Suprapubic skin (tissue), 4 donors: ENCODE results near the gene MRAS. TPM values are rescaled to one million over a fixed set of nuclear protein-coding genes. Genes with fewer than 3 reads are reported as not detected.
A peak's percentile ranks its signal among the peaks of the same experiment; 100 is the strongest.

Source experiments
- DNase-seq, 2 donors: peaks; one replicate each; pipeline ENCODE4 v3.0.0-alpha.2; 2019; ENCODE audit warnings: low spot score in 2 of 2
- H3K27ac ChIP-seq: fragments of 200-600 bp; sonication (generic); one replicate; pipeline ENCODE4 v1.5.1; 2019
- H3K27me3 ChIP-seq: fragments of 200-600 bp; sonication (generic); one replicate; pipeline ENCODE4 v1.5.1; 2019
- H3K36me3 ChIP-seq: fragments of 200-600 bp; sonication (generic); one replicate; pipeline ENCODE4 v1.5.1; 2019
- H3K4me1 ChIP-seq: fragments of 200-600 bp; sonication (generic); one replicate; pipeline ENCODE4 v1.5.1; 2019
- H3K4me3 ChIP-seq: fragments of 200-600 bp; sonication (generic); one replicate; pipeline ENCODE4 v1.5.1; 2019; ENCODE audit warnings: mild to moderate bottlenecking
- H3K9me3 ChIP-seq: fragments of 200-600 bp; sonication (generic); one replicate; pipeline ENCODE4 v1.5.1; 2019
- CTCF ChIP-seq, 2 donors: fragments of 200-600 bp in 1 of 2; fragments of 450-650 bp in 1 of 2; sonication (generic) in 1 of 2; IDR thresholded peaks; one replicate each; pipeline ENCODE4 v1.5.1; 2016 to 2019; ENCODE audit warnings: antibody characterized with exemption in 2 of 2, mild to moderate bottlenecking in 1 of 2, moderate library complexity in 1 of 2
- EP300 ChIP-seq: sonication (generic); formaldehyde crosslinking; IDR thresholded peaks from one replicate; pipeline ENCODE4 v1.6.1; 2017; ENCODE audit warnings: antibody characterized with exemption
- POLR2A ChIP-seq, 2 donors: fragments of 450-650 bp; IDR thresholded peaks; one replicate each; pipeline ENCODE4 v1.6.1; 2017; ENCODE audit warnings: antibody characterized with exemption in 2 of 2, mild to moderate bottlenecking in 2 of 2, moderate library complexity in 2 of 2
- POLR2AphosphoS5 ChIP-seq, 3 donors: sonication (generic); formaldehyde crosslinking; IDR thresholded peaks; one replicate each; pipeline ENCODE4 v1.6.1; 2017; ENCODE audit warnings: antibody characterized with exemption in 3 of 3
- WGBS: methylation state at CpG from one replicate; pipeline ENCODE4 v1.1.5; 2018; 5-methylcytosine and 5-hydroxymethylcytosine counted together
- total RNA-seq, 4 donors: library from RNA; depleted of rRNA; stranded (reverse); fragments of >200 nt; gene quantifications; one replicate each; pipeline ENCODE4 v1.1.0, GENCODE V29; 2016

Gene MRAS
- total RNA-seq, 4 donors from 2014 or later: 10.1 to 39.8 (median 20.1) TPM

- Histone ChIP-seq H3K27ac (no peak overlapping the region), H3K4me1 (peaks cover 12% of the 10 kb centered on the region), H3K9me3 (no peaks in the 10 kb centered on the region), H3K4me3 (no peak overlapping the region), H3K27me3 (no peaks in the 10 kb centered on the region), H3K36me3 (no peaks in the 10 kb centered on the region)
- no peak for DNase-seq
- peak; percentile 41 to 47 for TF ChIP-seq CTCF (IDR thresholded peaks at IDR 0.05)
- TF ChIP-seq POLR2AphosphoS5 (IDR thresholded peaks at IDR 0.05): no peak
- WGBS: 47% methylated on average over 4 of the region's 4 CpGs
Measured at GRCh38 chr3:138332472-138333073, 15.8 kb upstream of the MRAS start.

- WGBS: 94% methylated on average over 4 of the region's 4 CpGs
- TF ChIP-seq POLR2A (IDR thresholded peaks at IDR 0.05): no peak
- H3K4me1 ChIP-seq: peaks cover 2% of the 10 kb centered on the region
- H3K27ac ChIP-seq: no peak overlapping the region
- no peak overlapping the region for H3K4me3 ChIP-seq
- no peaks in the 10 kb centered on the region for H3K9me3 ChIP-seq
- DNase-seq: no peak
- no peaks in the 10 kb centered on the region for H3K27me3 ChIP-seq
- no peaks in the 10 kb centered on the region for H3K36me3 ChIP-seq
Measured at GRCh38 chr3:138334608-138335007, 13.8 kb upstream of the MRAS start.

GRCh38 chr3:138336454-138336999 lies 11.9 kb upstream of the MRAS start:
- Histone ChIP-seq H3K9me3 (no peaks in the 10 kb centered on the region), H3K27ac (no peak overlapping the region), H3K36me3 (no peaks in the 10 kb centered on the region), H3K4me1 (no peaks in the 10 kb centered on the region), H3K4me3 (no peak overlapping the region), H3K27me3 (no peaks in the 10 kb centered on the region)
- WGBS: 81% methylated on average over 4 of the region's 4 CpGs
- no peak for TF ChIP-seq EP300
- no peak for TF ChIP-seq POLR2AphosphoS5 (IDR thresholded peaks at IDR 0.05)
- no peak for DNase-seq

GRCh38 chr3:138338244-138338643 lies 10.1 kb upstream of the MRAS start:
- no peak for TF ChIP-seq POLR2A (IDR thresholded peaks at IDR 0.05)
- no peak for TF ChIP-seq CTCF (IDR thresholded peaks at IDR 0.05)
- TF ChIP-seq EP300: no peak
- TF ChIP-seq POLR2AphosphoS5 (IDR thresholded peaks at IDR 0.05): no peak
- Histone ChIP-seq H3K36me3 (no peaks in the 10 kb centered on the region), H3K27me3 (no peaks in the 10 kb centered on the region), H3K27ac (no peak overlapping the region), H3K9me3 (no peaks in the 10 kb centered on the region), H3K4me1 (no peaks in the 10 kb centered on the region), H3K4me3 (no peak overlapping the region)
- WGBS: 41% methylated on average over 5 of the region's 5 CpGs
- no peak for DNase-seq

GRCh38 chr3:138338811-138339210 lies 9.6 kb upstream of the MRAS start:
- no peak overlapping the region for H3K4me3 ChIP-seq
- H3K27ac ChIP-seq: no peak overlapping the region
- H3K9me3 ChIP-seq: no peaks in the 10 kb centered on the region
- TF ChIP-seq EP300 (no peak), POLR2A (IDR thresholded peaks at IDR 0.05) (no peak), CTCF (IDR thresholded peaks at IDR 0.05) (no peak), POLR2AphosphoS5 (IDR thresholded peaks at IDR 0.05) (no peak)
- no peak for DNase-seq
- H3K27me3 ChIP-seq: no peaks in the 10 kb centered on the region
- 69% methylated on average over 5 of the region's 5 CpGs for WGBS
- H3K36me3 ChIP-seq: no peaks in the 10 kb centered on the region
- no peaks in the 10 kb centered on the region for H3K4me1 ChIP-seq

- Histone ChIP-seq H3K36me3 (no peaks in the 10 kb centered on the region), H3K9me3 (no peaks in the 10 kb centered on the region), H3K4me3 (no peak overlapping the region), H3K27me3 (no peaks in the 10 kb centered on the region), H3K4me1 (no peaks in the 10 kb centered on the region), H3K27ac (no peak overlapping the region)
- WGBS: 94% methylated on average over 5 of the region's 5 CpGs
- TF ChIP-seq POLR2AphosphoS5 (IDR thresholded peaks at IDR 0.05) (no peak), CTCF (IDR thresholded peaks at IDR 0.05) (no peak), POLR2A (IDR thresholded peaks at IDR 0.05) (no peak), EP300 (no peak)
- DNase-seq: no peak
Measured at GRCh38 chr3:138340511-138340910, 7.9 kb upstream of the MRAS start.
